Pulmonary artery endothelial cell (primary cell): ENCODE data around the gene DLG2. TPM values are rescaled to one million over a fixed set of nuclear protein-coding genes. Genes with fewer than 3 reads are reported as not detected.

Source experiments
- DNase-seq: peaks from one replicate; pipeline ENCODE4 v3.0.0-alpha.2; 2011; ENCODE audit warnings: low read depth, low spot score
- total RNA-seq: library from RNA; depleted of rRNA; stranded (reverse); fragments of >200 nt; gene quantifications from 2 replicates; pipeline ENCODE4 v1.2.3, GENCODE V29; 2014

The DLG2 gene
- total RNA-seq, 1 donor from 2014 or later: 0.66 TPM

DNA sequence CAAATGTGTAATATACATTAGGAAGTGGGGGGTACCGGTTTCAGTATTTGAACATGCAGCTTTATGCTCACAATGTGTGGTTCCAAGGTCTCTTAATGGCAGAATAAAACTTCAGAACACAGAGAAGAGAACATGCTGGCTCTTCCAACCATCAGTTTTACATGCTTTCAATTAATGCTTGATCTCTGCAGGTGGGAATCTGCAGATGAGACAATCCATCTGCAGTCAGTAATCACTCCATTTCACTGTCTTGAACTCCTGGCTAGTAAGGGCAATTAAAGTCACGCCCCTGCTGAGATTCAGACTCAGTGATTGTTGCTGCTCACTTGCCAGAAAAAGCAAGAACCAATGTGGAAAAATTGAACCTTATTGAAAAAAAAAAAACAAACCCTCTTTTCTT is 945.7 kb downstream of the DLG2 start:
- DNase-seq: no peak

- no peak for DNase-seq
Observed at GRCh38 chr11:84675396-84676025, 951.6 kb downstream of the DLG2 start.

- DNase-seq: no peak
Observed at GRCh38 chr11:84673753-84674152, 953.4 kb downstream of the DLG2 start.

GRCh38 chr11:84671325-84671999 is 955.7 kb downstream of the DLG2 start:
- DNase-seq: no peak

DNA sequence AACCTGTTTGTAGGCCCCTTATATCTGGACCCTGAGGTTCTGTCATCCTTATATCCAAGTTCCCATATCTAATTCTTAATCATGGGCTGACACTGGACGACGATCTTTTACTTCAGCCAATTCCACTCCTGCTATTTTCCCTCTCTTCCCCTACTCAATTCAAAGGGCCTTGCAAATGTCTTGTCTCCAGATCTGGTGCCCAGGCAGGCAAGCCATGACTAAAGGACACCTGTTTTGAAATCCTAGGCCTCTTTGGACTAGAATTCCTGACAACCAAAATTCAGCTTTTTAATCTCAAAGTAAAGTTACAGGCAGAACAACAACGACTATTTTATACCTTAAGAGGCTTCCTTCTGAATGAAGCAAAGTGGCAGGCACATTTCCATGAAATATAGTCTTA is 963.4 kb downstream of the DLG2 start:
- no peak for DNase-seq

DNA sequence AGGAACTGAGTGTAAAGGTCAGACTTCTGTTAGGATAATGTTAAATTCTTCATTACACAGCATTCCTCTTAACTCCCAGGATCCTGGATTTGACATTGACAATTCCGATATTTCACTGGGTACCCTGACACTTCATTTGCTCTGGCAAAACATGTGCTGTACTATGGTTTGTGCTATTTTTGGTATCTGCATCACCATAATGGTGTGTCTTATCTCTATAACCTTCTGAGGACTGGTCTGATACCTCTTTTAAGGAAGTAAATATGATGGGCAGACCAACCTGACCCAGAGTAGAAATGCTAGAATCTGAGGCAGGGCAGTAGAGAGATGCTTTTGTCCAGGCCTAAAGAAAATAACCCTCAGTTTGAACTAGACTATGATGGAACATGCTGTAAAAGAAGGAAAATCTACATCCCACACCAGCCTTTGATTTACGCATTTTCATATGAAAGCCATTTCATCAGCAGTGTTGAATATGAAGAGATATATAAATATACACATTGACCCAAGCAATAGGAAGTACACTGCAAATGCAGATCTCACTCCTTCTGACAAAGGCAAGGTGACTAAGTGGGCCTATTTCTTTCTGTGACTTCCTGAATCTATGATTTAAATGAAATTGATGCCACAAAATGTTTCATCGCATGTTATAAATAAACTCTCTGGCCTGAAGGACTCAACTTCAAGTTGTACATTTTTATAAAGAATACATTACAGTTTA is 966.7 kb downstream of the DLG2 start:
- DNase-seq: no peak

- no peak for DNase-seq
Observed at GRCh38 chr11:84655712-84656111, 971.4 kb downstream of the DLG2 start.

- no peak for DNase-seq
Observed at GRCh38 chr11:84648471-84648870, 978.7 kb downstream of the DLG2 start.

GRCh38 chr11:84645988-84646694 is 981.0 kb downstream of the DLG2 start:
- no peak for DNase-seq

DNA sequence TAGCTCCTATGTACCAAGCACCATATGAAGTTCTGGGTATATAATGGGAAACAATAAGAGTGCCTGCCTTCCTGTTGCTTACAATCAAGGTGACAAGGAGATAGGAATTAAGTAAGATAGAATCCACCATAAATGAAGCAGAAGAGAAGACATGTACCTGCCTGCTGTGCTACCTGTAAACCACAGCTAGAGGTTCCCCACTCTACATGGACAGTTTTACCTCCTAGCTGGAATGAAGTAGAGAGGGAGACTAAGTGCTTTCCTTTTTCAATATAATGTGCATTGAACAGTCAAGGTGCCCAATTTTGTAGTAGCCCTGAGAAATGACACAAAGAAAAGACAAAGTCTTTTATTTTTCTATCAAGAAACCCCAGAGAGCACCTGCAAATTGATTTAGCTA is 984.6 kb downstream of the DLG2 start:
- no peak for DNase-seq

GRCh38 chr11:84634309-84634708 is 992.8 kb downstream of the DLG2 start:
- no peak for DNase-seq

DNA sequence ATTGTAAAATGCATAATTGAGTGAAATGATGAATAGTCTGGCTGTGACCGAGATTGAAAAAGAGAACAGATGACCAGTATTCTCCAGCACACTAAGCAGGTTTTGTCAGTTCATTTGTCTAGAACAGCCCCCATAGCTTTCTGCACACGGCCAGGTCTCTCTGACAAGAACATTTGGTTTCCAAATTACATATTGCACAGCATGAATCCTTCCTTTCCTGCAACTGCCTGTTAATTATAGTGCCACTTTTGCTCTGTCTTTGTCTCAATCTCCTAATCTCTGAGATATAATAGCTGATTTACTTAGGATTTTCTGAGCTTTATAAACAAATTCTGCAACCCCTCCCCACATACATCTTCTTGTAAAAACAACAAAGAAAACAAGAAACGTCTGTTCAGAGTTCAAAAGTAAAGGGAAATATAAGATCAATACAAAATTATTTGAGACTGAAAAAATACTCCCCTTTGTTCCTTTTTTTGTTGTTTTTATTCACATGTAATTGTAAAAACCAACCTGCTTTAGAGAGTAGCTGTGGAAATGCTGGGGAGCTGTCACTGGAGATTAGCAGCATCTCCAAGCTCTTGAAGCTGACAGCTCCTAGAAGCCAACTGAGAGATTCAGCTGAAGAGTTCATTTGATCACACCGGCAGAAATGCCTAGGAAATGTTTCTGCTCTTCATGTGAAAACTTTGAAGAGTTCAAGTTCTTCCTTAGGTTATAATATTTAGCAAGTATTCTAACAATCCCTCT is 998.1 kb downstream of the DLG2 start:
- no peak for DNase-seq

GRCh38 chr11:84626256-84626655 is 1000.9 kb downstream of the DLG2 start:
- DNase-seq: no peak

DNA sequence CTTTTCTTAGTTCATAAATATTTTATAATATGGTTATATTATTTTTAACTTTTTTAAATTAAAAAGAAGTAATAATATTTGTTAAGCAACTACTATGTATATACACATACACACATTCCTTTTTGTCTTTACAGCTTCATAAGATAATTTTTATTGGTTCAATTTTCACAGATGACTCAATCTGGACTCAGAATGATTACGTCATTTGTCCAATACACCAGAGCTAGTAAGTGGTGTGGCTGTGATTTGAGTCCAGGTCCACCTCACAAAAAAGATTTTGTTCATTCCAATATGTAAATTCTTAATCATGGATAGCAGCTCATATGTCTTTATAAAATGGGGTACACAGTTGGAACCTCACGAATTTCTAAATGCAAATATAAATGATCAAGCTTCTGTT is 1014.5 kb downstream of the DLG2 start:
- DNase-seq: no peak

DNA sequence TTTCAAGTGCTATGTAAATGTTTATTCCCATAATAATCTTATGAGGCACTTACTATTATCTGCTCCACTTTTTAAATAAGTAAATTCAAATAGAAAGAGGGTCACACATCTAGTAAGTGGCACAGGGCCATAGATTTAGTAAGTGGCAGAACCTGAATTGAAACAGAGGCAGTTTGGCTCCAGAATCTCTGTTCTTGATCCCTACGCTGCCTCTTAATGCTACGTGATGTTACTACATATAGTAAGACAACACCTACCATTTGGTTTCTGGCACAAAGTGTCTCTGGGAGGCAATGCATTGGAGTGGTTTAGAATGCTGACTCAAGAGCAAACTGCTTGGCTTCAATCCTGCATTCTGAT is 1018.3 kb downstream of the DLG2 start:
- no peak for DNase-seq

GRCh38 chr11:84607975-84608836 is 1018.9 kb downstream of the DLG2 start:
- no peak for DNase-seq

DNA sequence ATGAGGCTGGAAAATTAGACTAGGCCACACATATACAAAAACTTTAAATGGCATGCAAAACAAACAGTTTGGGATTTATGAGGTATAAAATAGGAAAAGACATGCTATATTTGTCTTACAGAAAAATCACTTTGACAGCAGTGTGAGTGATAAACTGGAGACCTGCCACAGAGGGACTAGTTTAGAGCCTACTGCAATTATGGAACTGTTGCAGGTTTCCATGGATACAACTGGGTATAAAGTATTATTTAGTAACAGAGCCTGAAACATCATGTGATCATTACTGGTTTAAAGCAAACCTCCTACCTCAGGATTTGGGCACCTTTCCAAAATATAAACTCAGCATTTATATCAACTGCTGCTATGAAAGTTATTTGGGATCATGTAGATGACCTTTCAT is 1032.5 kb downstream of the DLG2 start:
- DNase-seq: no peak

DNA sequence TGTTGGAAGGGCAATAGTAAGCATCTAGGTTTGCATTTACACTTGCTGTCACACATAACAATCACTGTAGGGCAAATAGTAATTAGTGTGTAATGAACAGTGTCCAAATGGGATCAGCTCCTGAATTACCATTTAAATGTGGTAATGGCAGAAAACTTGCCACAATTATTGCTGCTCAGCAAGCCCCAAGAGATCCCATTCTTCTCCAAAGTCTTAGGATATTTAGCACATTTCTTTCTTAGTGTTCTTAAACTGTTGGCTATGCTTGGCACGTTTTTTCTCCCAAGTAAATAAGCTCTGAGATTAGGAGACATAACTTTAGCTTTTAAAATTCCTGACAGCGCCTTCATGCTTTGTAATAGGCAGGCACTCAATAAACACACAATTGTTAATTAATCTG is 1037.0 kb downstream of the DLG2 start:
- no peak for DNase-seq

GRCh38 chr11:84588131-84588829 is 1038.9 kb downstream of the DLG2 start:
- DNase-seq: no peak

DNA sequence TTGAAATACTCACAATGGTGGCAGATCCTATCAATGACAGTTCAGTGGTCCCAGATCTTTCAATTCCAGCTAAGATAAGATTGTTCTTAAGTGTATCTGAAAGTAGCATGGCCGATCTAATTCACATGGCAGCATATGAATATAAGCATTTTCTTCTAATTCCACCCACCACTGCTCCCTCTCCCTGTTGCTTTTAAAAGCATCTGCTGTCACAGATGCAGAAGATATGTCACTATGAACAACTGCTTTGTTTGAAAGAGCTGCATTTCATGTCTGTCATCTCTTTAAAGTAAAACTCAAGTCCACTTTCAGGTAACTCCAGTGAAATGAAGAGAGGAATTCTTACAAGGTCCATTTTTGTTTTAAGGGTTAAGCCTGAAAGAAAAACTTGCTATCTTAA is 1044.0 kb downstream of the DLG2 start:
- no peak for DNase-seq
